Endothelial cell of umbilical vein (primary cell): ENCODE measurements around the gene AMBP. TPM values are rescaled to one million over a fixed set of nuclear protein-coding genes. Genes with fewer than 3 reads are reported as not detected.

Experiments used
- BruUV-seq: library from RNA; stranded (reverse); fragments of 400-500 nt; replicated peaks from 2 replicates; lab custom pipeline; 2021; lab: Mats Ljungman, UMichigan
- CTCF ChIA-PET: fragments of 300-600, 350-600 bp; sonication (Branson Sonifier 250); formaldehyde crosslinking; loops from one replicate; lab custom pipeline; 2021; ENCODE audit warnings: antibody characterized with exemption, inconsistent platforms; lab: Charles Lee
- POLR2A ChIA-PET: fragments of 300-600, 350-600 bp; sonication (Branson Sonifier 250); formaldehyde crosslinking; loops from one replicate; lab custom pipeline; 2021; ENCODE audit warnings: antibody characterized with exemption, inconsistent platforms; lab: Charles Lee
- DNase-seq: peaks from one replicate; pipeline ENCODE4 v3.0.0-alpha.2; 2011; ENCODE audit warnings: low read depth, low spot score
- FAIRE-seq: peaks from 2 replicates; lab custom pipeline; 2011; peaks lifted over from hg19 to GRCh38; lab: Jason Lieb, UNC
- H2AFZ ChIP-seq: 2 replicates; pipeline ENCODE4 v1.6.0; 2012; ENCODE audit warnings: low read depth, low read length, control low read depth, inconsistent platforms
- H3K27ac ChIP-seq: 2 replicates; pipeline ENCODE4 v1.5.1; 2011; ENCODE audit warnings: low read depth, mild to moderate bottlenecking, control low read depth, low read length, moderate library complexity; ENCODE audit not compliant: insufficient read depth
- H3K27me3 ChIP-seq, 2 experiments: 2 replicates each; pipeline versions ENCODE4 v1.6.0 to v1.6.1; 2011; ENCODE audit warnings: low read length in 2 of 2, mixed read lengths in 1 of 2; ENCODE audit not compliant: control insufficient read depth in 2 of 2, insufficient read depth in 2 of 2
- H3K36me3 ChIP-seq, 2 experiments: 2 replicates in 1 of 2; 3 replicates in 1 of 2; pipeline ENCODE4 v1.5.1; 2011; ENCODE audit warnings: low read length in 2 of 2, mild to moderate bottlenecking in 1 of 2, moderate library complexity in 1 of 2; ENCODE audit not compliant: control insufficient read depth in 2 of 2, insufficient read depth in 2 of 2; ENCODE audit errors: extremely low read depth in 1 of 2
- H3K4me1 ChIP-seq: 3 replicates; pipeline ENCODE4 v1.5.1; 2011; ENCODE audit warnings: mild to moderate bottlenecking, low read length; ENCODE audit not compliant: control insufficient read depth, insufficient read depth; ENCODE audit errors: extremely low read depth
- H3K4me2 ChIP-seq: 2 replicates; pipeline ENCODE4 v1.6.1; 2011; ENCODE audit warnings: low read length, control low read depth, mixed read lengths; ENCODE audit not compliant: insufficient read depth
- H3K4me3 ChIP-seq, 3 experiments: fragments of 200-600 bp in 1 of 3; sonication (generic), shearing (Covaris generic) in 1 of 3; replicated peaks in 1 of 3; 2 replicates each; pipeline ENCODE4 v1.5.1; 2011 to 2016; ENCODE audit warnings: control low read depth in 3 of 3, low read length in 3 of 3, mild to moderate bottlenecking in 2 of 3, inconsistent platforms in 1 of 3, low read depth in 1 of 3, moderate library complexity in 1 of 3; ENCODE audit not compliant: insufficient read depth in 1 of 3
- H3K79me2 ChIP-seq: 2 replicates; pipeline ENCODE4 v1.6.0; 2012; ENCODE audit warnings: low read length, inconsistent platforms; ENCODE audit not compliant: control insufficient read depth, insufficient read depth
- H3K9ac ChIP-seq: replicated peaks from 2 replicates; pipeline ENCODE3; 2011; ENCODE audit warnings: low read length, control low read depth; ENCODE audit not compliant: insufficient read depth; ENCODE audit errors: extremely low read depth
- H3K9me1 ChIP-seq: replicated peaks from 3 replicates; pipeline ENCODE4 v1.6.0; 2011; ENCODE audit warnings: mild to moderate bottlenecking, low read length; ENCODE audit not compliant: control insufficient read depth, insufficient read depth; ENCODE audit errors: extremely low read depth
- H3K9me3 ChIP-seq: replicated peaks from 2 replicates; pipeline ENCODE4 v1.5.1; 2012; ENCODE audit warnings: low read length, inconsistent platforms; ENCODE audit not compliant: control insufficient read depth, insufficient read depth
- H4K20me1 ChIP-seq: replicated peaks from 2 replicates; pipeline ENCODE3; 2011; ENCODE audit warnings: mild to moderate bottlenecking, low read length; ENCODE audit not compliant: control insufficient read depth, insufficient read depth; ENCODE audit errors: extremely low read depth
- FOS ChIP-seq: IDR thresholded peaks from 2 replicates; pipeline ENCODE4 v1.6.1; 2011; ENCODE audit warnings: mild to moderate bottlenecking, low read length, moderate library complexity, borderline replicate concordance; ENCODE audit not compliant: insufficient read depth
- JUN ChIP-seq: IDR thresholded peaks from 2 replicates; pipeline ENCODE4 v1.6.1; 2011; ENCODE audit warnings: borderline replicate concordance, low read depth; ENCODE audit not compliant: insufficient read length, insufficient read depth
- MYC ChIP-seq: IDR thresholded peaks from one replicate; pipeline ENCODE4 v1.6.1; 2011; ENCODE audit warnings: mild to moderate bottlenecking, low read depth, low read length
- dilution Hi-C: fragments of 300-500 bp; cut with MboI; formaldehyde crosslinking; loops from one replicate; pipeline ENCODE4 v1.15.0; 2019; ENCODE audit warnings: low sequenced_read_pairs; ENCODE audit not compliant: extremely low pct_ligation_motif_present
- intact Hi-C: fragments of 100-400 bp; cut with micrococcal nuclease; formaldehyde crosslinking; loops from one replicate; pipeline ENCODE4 v1.10.0; 2022
- polyA plus RNA-seq, 4 experiments: library from polyadenylated mRNA; depleted of rRNA in 3 of 4; stranded (reverse) in 3 of 4; unstranded in 1 of 4; fragments of >200 nt; gene quantifications; 2 replicates each; pipeline versions ENCODE4 v1.2.1 to v1.2.3, GENCODE V29; 2011 to 2012; ENCODE audit warnings: missing spikeins in 1 of 4
- total RNA-seq: library from RNA; stranded (reverse); gene quantifications from 2 replicates; pipeline ENCODE4 v1.2.3, GENCODE V29; 2021

Gene AMBP
- total and polyA plus RNA-seq, 2 donors (not counting 3 experiments of a cell fraction or from before 2014, with no cell fraction given) = not detected

- TF ChIP-seq MYC (no peak), JUN (no peak), FOS (no peak)
- Histone ChIP-seq H3K9me3 (no peaks in the 10 kb centered on the region), H3K36me3 (peaks cover 10 to 27% of the 10 kb centered on the region in 2 experiments), H3K27me3 (no peaks in the 10 kb centered on the region), H3K79me2 (no peaks in the 10 kb centered on the region), H2AFZ (no peak overlapping the region), H3K4me1 (no peaks in the 10 kb centered on the region), H3K9ac (no peak overlapping the region), H3K4me2 (no peak overlapping the region), H3K9me1 (no peaks in the 10 kb centered on the region), H3K27ac (no peak overlapping the region), H4K20me1 (no peaks in the 10 kb centered on the region), H3K4me3 (no peak overlapping the region)
- ChIA-PET CTCF (no interaction called here), POLR2A (no interaction called here)
- BruUV-seq = no TSS peak
- DNase-seq = no peak
- intact Hi-C loops (no loop called here), dilution Hi-C loops (no loop called here)
- FAIRE-seq = no peak
Measured at GRCh38 chr9:114011313-114011712, 66.8 kb downstream of the AMBP start.

Other genes with a start within 250 kb of the AMBP start
- 60.6 and 80.3 TPM in 2 replicates for gene ZNF618, start 202.0 kb downstream of the AMBP start, total RNA-seq
- gene ZNF618, start 202.0 kb downstream of the AMBP start, polyA plus RNA-seq = 19.8 and 22.6 TPM in 2 replicates
- gene KIF12, start 21.0 kb upstream of the AMBP start, total RNA-seq = 0.51 and 0.97 TPM in 2 replicates
- 0.46 and 0.88 TPM in 2 replicates for gene KIF12, start 21.0 kb upstream of the AMBP start, polyA plus RNA-seq
- 48.6 and 49.1 TPM in 2 replicates for gene COL27A1, start 77.2 kb upstream of the AMBP start, total RNA-seq
- 14.7 and 14.9 TPM in 2 replicates for gene COL27A1, start 77.2 kb upstream of the AMBP start, polyA plus RNA-seq
- not detected in 2 replicates for gene ORM1, start 244.8 kb upstream of the AMBP start, total RNA-seq
- gene ORM1, start 244.8 kb upstream of the AMBP start, polyA plus RNA-seq = not detected in 2 replicates